Gastrocnemius medialis (tissue), 4 donors: ENCODE results near the gene ALDH6A1.

ENCODE experiments used
- CTCF ChIP-seq, 5 experiments: fragments of 450-650 bp in 3 of 5; fragments of 200-600 bp in 2 of 5; sonication (generic) in 2 of 5; IDR thresholded peaks in 4 of 5; conservative IDR thresholded peaks in 1 of 5; 1 replicate in 4 of 5; 2 replicates in 1 of 5; pipeline ENCODE4 v1.5.1; 2016 to 2019; ENCODE audit warnings: antibody characterized with exemption in 5 of 5, mild to moderate bottlenecking in 3 of 5, moderate library complexity in 3 of 5
- POLR2A ChIP-seq, 2 donors: fragments of 450-650 bp; IDR thresholded peaks; one replicate each; pipeline ENCODE4 v1.6.1; 2017; ENCODE audit warnings: antibody characterized with exemption in 2 of 2, mild to moderate bottlenecking in 2 of 2, moderate library complexity in 2 of 2

- TF ChIP-seq CTCF (IDR thresholded peaks at IDR 0.05 in 4 of 5, conservative IDR thresholded peaks at IDR 0.05 in 1 of 5): no peak
- TF ChIP-seq POLR2A (IDR thresholded peaks at IDR 0.05): no peak
Observed at GRCh38 chr14:74077401-74077800, 6.9 kb downstream of the ALDH6A1 start.
